Measurements from ENCODE around the gene FEV.

- TF ChIP-seq EZH2phosphoT487 (IDR thresholded peaks at IDR 0.05; ENCODE audit: low read length): no peak
- TF ChIP-seq, protein P1, sequence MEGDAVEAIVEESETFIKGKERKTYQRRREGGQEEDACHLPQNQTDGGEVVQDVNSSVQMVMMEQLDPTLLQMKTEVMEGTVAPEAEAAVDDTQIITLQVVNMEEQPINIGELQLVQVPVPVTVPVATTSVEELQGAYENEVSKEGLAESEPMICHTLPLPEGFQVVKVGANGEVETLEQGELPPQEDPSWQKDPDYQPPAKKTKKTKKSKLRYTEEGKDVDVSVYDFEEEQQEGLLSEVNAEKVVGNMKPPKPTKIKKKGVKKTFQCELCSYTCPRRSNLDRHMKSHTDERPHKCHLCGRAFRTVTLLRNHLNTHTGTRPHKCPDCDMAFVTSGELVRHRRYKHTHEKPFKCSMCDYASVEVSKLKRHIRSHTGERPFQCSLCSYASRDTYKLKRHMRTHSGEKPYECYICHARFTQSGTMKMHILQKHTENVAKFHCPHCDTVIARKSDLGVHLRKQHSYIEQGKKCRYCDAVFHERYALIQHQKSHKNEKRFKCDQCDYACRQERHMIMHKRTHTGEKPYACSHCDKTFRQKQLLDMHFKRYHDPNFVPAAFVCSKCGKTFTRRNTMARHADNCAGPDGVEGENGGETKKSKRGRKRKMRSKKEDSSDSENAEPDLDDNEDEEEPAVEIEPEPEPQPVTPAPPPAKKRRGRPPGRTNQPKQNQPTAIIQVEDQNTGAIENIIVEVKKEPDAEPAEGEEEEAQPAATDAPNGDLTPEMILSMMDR (IDR thresholded peaks at IDR 0.05; ENCODE audit: low read length): no peak
- TF ChIP-seq EZH2 (optimal IDR thresholded peaks at IDR 0.05; ENCODE audit: low read depth, low read length): no peak
These were observed 7.8 kb upstream of the FEV start for GRCh38 chr2:218992703-218993344.
